Transverse colon (tissue), 4 donors: ENCODE measurements around the gene CDHR2. TPM values are rescaled to one million over a fixed set of nuclear protein-coding genes. Genes with fewer than 3 reads are reported as not detected.

Experiments used
- DNase-seq: peaks from one replicate; pipeline ENCODE4 v3.0.0-alpha.2; 2019
- H3K27ac ChIP-seq, 4 donors: fragments of 200-600 bp; sonication (generic); 2 replicates each; pipeline ENCODE4 v1.5.1; 2016 to 2018; ENCODE audit warnings: inconsistent platforms in 4 of 4
- H3K27me3 ChIP-seq: fragments of 200-600 bp; sonication (generic); 2 replicates; pipeline ENCODE4 v1.5.1; 2017; ENCODE audit warnings: inconsistent platforms
- H3K36me3 ChIP-seq, 4 donors: fragments of 200-600 bp; sonication (generic); 2 replicates each; pipeline ENCODE4 v1.5.1; 2017 to 2019; ENCODE audit warnings: inconsistent platforms in 4 of 4
- H3K4me1 ChIP-seq, 4 donors: fragments of 200-600 bp; sonication (generic); 2 replicates each; pipeline ENCODE4 v1.5.1; 2017 to 2020; ENCODE audit warnings: inconsistent platforms in 4 of 4
- H3K4me3 ChIP-seq, 4 donors: fragments of 200-600 bp; sonication (generic); 1 replicate in 1 of 4; 2 replicates in 3 of 4; pipeline versions ENCODE4 v1.5.1 to v1.6.1; 2017 to 2019; ENCODE audit warnings: inconsistent platforms in 4 of 4
- H3K9me3 ChIP-seq, 2 donors: fragments of 200-600 bp; sonication (generic); 2 replicates each; pipeline ENCODE4 v1.5.1; 2017 to 2019; ENCODE audit warnings: inconsistent platforms in 2 of 2
- EP300 ChIP-seq: sonication (generic); formaldehyde crosslinking; IDR thresholded peaks from one replicate; pipeline ENCODE4 v1.6.1; 2017; ENCODE audit warnings: antibody characterized with exemption, low read depth
- POLR2A ChIP-seq: fragments of 450-650 bp; IDR thresholded peaks from one replicate; pipeline ENCODE4 v1.6.1; 2016; ENCODE audit warnings: antibody characterized with exemption, mild to moderate bottlenecking, moderate library complexity
- POLR2AphosphoS5 ChIP-seq, 3 donors: sonication (generic); formaldehyde crosslinking; IDR thresholded peaks; one replicate each; pipeline ENCODE4 v1.6.1; 2016; ENCODE audit warnings: antibody characterized with exemption in 3 of 3
- WGBS, 2 donors: methylation state at CpG; one replicate each; pipeline ENCODE4 v1.1.5; 2018; ENCODE audit warnings: low coverage in 1 of 2; 5-methylcytosine and 5-hydroxymethylcytosine counted together
- in situ Hi-C, 4 donors: fragments of 200-750 bp; cut with MboI; loops; one replicate each; pipeline versions ENCODE4 v1.15.0 to v1.15.1; 2017; ENCODE audit warnings: low sequenced_read_pairs in 3 of 4, low pct_ligation_motif_present in 1 of 4, low pct_unique_long_range_greater_than_20kb in 1 of 4
- intact Hi-C: fragments of 100-400 bp; cut with DNase I; formaldehyde crosslinking; loops from one replicate; pipeline ENCODE4 v1.15.1; 2023; ENCODE audit warnings: low total_unique reads
- total RNA-seq, 4 donors: library from RNA; depleted of rRNA; stranded (reverse); fragments of >200 nt; gene quantifications; one replicate each; pipeline ENCODE4 v1.1.0, GENCODE V29; 2016
- TF ChIP-seq, protein P1 (sequence below), 5 experiments: fragments of 200-600 bp in 3 of 5; fragments of 450-650 bp in 2 of 5; sonication (generic) in 3 of 5; IDR thresholded peaks; 1 replicate in 2 of 5; 2 replicates in 3 of 5; pipeline ENCODE4 v1.5.1; 2016 to 2017; ENCODE audit warnings: antibody characterized with exemption in 5 of 5, inconsistent platforms in 3 of 5, mild to moderate bottlenecking in 2 of 5, moderate library complexity in 1 of 5

CDHR2 gene
- total RNA-seq, 4 donors from 2014 or later, result 15.5 to 257 (median 104) TPM

DNA sequence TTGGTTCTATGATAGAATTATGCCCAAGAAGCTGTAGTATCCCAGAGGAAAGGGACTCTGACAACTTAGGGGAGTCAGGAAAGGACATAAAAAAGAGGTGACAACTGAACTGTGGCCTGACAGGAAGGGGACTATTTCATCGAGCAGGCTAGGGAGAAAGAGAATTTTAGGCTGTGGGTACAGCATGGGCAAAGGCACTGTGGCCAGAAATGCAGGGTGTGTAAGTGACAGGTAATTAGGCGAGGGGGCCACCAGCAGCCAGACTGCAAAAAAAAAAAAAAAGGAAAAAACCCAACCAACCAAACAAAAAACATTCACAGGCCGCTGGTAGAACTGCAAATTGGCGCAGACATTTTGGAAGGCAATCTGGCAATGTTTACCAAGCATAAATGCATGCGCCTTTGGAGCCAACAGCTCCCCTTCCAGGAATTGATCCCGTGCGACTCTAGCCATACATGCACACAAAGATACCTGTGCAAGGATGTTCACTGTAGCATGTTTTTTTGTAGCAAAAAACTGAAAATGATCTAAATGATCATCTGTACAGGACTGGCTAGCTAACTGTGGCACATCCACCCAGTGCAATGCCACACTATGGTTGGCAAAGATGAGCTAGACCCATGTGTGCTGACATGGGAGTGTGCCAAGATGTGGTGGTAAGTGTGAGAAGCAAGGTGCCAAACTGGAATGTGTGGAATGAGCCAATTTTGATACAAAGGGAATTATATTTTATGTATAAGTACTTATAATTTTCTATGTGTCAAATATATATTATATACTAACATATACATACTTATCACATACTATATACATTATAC is 82.5 kb downstream of the CDHR2 start:
- peaks cover 84% of the 10 kb centered on the region for H3K27me3 ChIP-seq
- H3K9me3 ChIP-seq, result no peaks in the 10 kb centered on the region
- 51 to 74% methylated on average over 5 to 7 of the region's 7 CpGs for WGBS, 2 donors
- H3K36me3 ChIP-seq, result no peaks in the 10 kb centered on the region
- intact Hi-C loops (no loop called here), in situ Hi-C loops (no loop called here)
- no peak overlapping the region for H3K27ac ChIP-seq
- H3K4me3 ChIP-seq, result no peak overlapping the region
- DNase-seq, result no peak
- no peak for TF ChIP-seq EP300
- TF ChIP-seq POLR2AphosphoS5 (IDR thresholded peaks at IDR 0.05), result no peak
- TF ChIP-seq, protein P1, sequence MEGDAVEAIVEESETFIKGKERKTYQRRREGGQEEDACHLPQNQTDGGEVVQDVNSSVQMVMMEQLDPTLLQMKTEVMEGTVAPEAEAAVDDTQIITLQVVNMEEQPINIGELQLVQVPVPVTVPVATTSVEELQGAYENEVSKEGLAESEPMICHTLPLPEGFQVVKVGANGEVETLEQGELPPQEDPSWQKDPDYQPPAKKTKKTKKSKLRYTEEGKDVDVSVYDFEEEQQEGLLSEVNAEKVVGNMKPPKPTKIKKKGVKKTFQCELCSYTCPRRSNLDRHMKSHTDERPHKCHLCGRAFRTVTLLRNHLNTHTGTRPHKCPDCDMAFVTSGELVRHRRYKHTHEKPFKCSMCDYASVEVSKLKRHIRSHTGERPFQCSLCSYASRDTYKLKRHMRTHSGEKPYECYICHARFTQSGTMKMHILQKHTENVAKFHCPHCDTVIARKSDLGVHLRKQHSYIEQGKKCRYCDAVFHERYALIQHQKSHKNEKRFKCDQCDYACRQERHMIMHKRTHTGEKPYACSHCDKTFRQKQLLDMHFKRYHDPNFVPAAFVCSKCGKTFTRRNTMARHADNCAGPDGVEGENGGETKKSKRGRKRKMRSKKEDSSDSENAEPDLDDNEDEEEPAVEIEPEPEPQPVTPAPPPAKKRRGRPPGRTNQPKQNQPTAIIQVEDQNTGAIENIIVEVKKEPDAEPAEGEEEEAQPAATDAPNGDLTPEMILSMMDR (IDR thresholded peaks at IDR 0.05), result no peak
- TF ChIP-seq POLR2A, result no peak
- H3K4me1 ChIP-seq, result peaks cover 0 to 19% (median 15%) of the 10 kb centered on the region in 4 donors

DNA sequence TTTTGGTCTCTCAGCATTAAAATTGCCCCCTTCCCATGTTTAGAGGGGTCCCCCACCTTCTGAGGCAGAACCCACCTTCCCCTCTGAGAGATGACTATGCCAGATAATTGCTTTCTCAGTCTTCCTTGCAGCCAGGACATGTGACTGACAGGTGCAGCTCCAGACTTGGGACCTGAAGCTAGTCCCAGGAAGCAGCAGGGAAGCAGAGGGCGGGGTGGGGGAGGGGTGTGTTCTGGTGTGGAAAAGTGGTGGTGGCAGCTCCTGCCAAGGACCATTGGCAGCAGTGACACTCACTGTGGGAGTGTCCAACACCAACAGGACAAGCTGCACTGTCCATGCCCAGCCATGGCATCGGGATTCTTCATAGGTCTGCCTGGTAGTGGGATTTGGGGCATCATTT is 83.6 kb downstream of the CDHR2 start:
- TF ChIP-seq POLR2A, result no peak
- no peak for TF ChIP-seq EP300
- TF ChIP-seq, protein P1 (IDR thresholded peaks at IDR 0.05), result no peak
- no peak for TF ChIP-seq POLR2AphosphoS5 (IDR thresholded peaks at IDR 0.05)
- H3K9me3 ChIP-seq, result no peaks in the 10 kb centered on the region
- no peak for DNase-seq
- no peak overlapping the region for H3K4me3 ChIP-seq
- no peak overlapping the region for H3K27ac ChIP-seq
- WGBS, 2 donors, result 17 to 76% methylated on average over 1 to 2 of the region's 2 CpGs
- in situ Hi-C loops (no loop called here), intact Hi-C loops (no loop called here)
- no peaks in the 10 kb centered on the region for H3K36me3 ChIP-seq
- peaks cover 73% of the 10 kb centered on the region for H3K27me3 ChIP-seq
- peaks cover 0 to 19% (median 15%) of the 10 kb centered on the region in 4 donors for H3K4me1 ChIP-seq

DNA sequence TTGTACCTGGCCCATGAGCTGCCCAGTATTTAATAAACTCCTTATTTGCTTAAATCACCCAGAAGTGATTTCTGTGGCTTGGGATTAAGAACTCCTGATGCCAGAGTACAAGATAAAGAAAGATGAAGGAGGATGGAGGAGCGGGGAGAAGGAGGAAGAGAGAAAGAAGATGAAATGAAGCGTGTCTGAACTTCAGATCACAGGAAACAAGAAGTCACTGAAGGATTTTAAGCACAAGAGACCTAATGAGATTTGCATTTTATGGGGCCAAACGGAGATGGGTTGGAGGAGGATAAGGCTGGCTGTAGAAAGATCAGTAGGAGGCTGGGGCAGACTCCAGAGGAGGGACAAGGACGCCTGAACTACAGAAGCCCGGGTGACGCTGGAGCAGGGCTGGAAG is 84.5 kb downstream of the CDHR2 start:
- H3K36me3 ChIP-seq, result no peaks in the 10 kb centered on the region
- H3K4me1 ChIP-seq, result peaks cover 0 to 19% (median 15%) of the 10 kb centered on the region in 4 donors
- H3K4me3 ChIP-seq, result no peak overlapping the region
- H3K9me3 ChIP-seq, result no peaks in the 10 kb centered on the region
- peaks cover 64% of the 10 kb centered on the region for H3K27me3 ChIP-seq
- in situ Hi-C loops, result no loop called here
- TF ChIP-seq POLR2AphosphoS5 (IDR thresholded peaks at IDR 0.05), result no peak
- intact Hi-C loops, result no loop called here
- DNase-seq, result no peak
- 18% methylated on average over 6 of the region's 6 CpGs for WGBS, 2 donors
- H3K27ac ChIP-seq, result no peak overlapping the region

DNA sequence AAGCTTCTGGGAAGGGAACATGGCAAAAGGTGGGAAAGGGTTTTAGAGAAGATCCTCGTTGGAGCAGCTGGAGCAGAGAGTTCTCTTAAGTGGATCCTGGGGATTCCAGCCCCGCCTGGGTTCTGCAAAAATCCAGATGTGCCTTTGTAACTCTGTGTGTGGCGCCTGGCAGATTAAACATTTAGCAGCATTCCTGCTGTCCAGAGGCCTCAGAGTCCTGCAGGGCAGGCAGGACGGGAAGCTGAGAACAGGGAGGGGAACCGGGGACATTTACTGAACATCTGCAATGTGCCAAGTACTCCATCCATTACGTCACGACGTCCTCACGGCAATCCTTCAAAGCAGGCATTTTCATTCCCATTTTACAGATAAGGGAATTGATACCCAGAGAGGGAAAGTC is 87.3 kb downstream of the CDHR2 start:
- H3K4me3 ChIP-seq, result no peak overlapping the region
- no peak for DNase-seq
- no peaks in the 10 kb centered on the region for H3K4me1 ChIP-seq
- 54 to 64% methylated on average over 5 to 9 of the region's 9 CpGs for WGBS, 2 donors
- in situ Hi-C loops, result no loop called here
- TF ChIP-seq EP300, result no peak
- TF ChIP-seq, protein P1 (IDR thresholded peaks at IDR 0.05), result no peak
- TF ChIP-seq POLR2A, result no peak
- TF ChIP-seq POLR2AphosphoS5 (IDR thresholded peaks at IDR 0.05), result no peak
- no peaks in the 10 kb centered on the region for H3K9me3 ChIP-seq
- no peak overlapping the region for H3K27ac ChIP-seq
- H3K27me3 ChIP-seq, result peaks cover 36% of the 10 kb centered on the region
- no peaks in the 10 kb centered on the region for H3K36me3 ChIP-seq
- intact Hi-C loops, result no loop called here

GRCh38 chr5:176637556-176637955 is 88.4 kb downstream of the CDHR2 start:
- intact Hi-C loops (no loop called here), in situ Hi-C loops (no loop called here)
- no peak overlapping the region for H3K27ac ChIP-seq
- H3K27me3 ChIP-seq, result peaks cover 25% of the 10 kb centered on the region
- TF ChIP-seq EP300, result no peak
- no peak for TF ChIP-seq POLR2AphosphoS5 (IDR thresholded peaks at IDR 0.05)
- TF ChIP-seq POLR2A, result no peak
- TF ChIP-seq, protein P1 (IDR thresholded peaks at IDR 0.05), result no peak
- WGBS, 2 donors, result 63 to 68% methylated on average over 2 to 4 of the region's 4 CpGs
- no peaks in the 10 kb centered on the region for H3K36me3 ChIP-seq
- no peaks in the 10 kb centered on the region for H3K9me3 ChIP-seq
- no peak overlapping the region for H3K4me3 ChIP-seq
- DNase-seq, result no peak
- no peaks in the 10 kb centered on the region for H3K4me1 ChIP-seq
